HTR-8/SVneo (cell line): ENCODE measurements around the gene KRT84.
"Not testable (repeated sequence)": the region's sequence is repeated elsewhere in the genome, so short reads cannot be mapped to it uniquely, and the experiment has no call there.

Source experiments
- DNase-seq: peaks from one replicate; pipeline ENCODE4 v3.0.0; 2011; ENCODE audit warnings: low spot score, mixed read lengths; ENCODE audit not compliant: insufficient read length
- FAIRE-seq: peaks from 2 replicates; lab custom pipeline; 2011; peaks lifted over from hg19 to GRCh38; lab: Jason Lieb, UNC

Gene KRT84

GRCh38 chr12:52347551-52348510 lies 37.6 kb downstream of the KRT84 start:
- no peak for DNase-seq
- no peak for FAIRE-seq

- FAIRE-seq (no peak), DNase-seq (no peak)
Observed at GRCh38 chr12:52347016-52347415, 38.4 kb downstream of the KRT84 start.

- FAIRE-seq (no peak), DNase-seq (no peak)
Observed at GRCh38 chr12:52346593-52346992, 38.9 kb downstream of the KRT84 start.

- FAIRE-seq, DNase-seq: not testable (repeated sequence)
Observed at GRCh38 chr12:52345041-52345440, 40.4 kb downstream of the KRT84 start.

- DNase-seq, result no peak
- no peak for FAIRE-seq
Observed at GRCh38 chr12:52344111-52344510, 41.3 kb downstream of the KRT84 start.

GRCh38 chr12:52343550-52343949 lies 41.9 kb downstream of the KRT84 start:
- FAIRE-seq, result no peak
- DNase-seq, result no peak

GRCh38 chr12:52342781-52343490 lies 42.5 kb downstream of the KRT84 start:
- DNase-seq (no peak), FAIRE-seq (no peak)

- no peak for FAIRE-seq
- no peak for DNase-seq
Observed at GRCh38 chr12:52341066-52341580, 44.3 kb downstream of the KRT84 start.

GRCh38 chr12:52338241-52338960 lies 47.1 kb downstream of the KRT84 start:
- DNase-seq (no peak), FAIRE-seq (no peak)

GRCh38 chr12:52337054-52337453 lies 48.4 kb downstream of the KRT84 start:
- FAIRE-seq, result no peak

GRCh38 chr12:52336641-52337040 lies 48.8 kb downstream of the KRT84 start:
- DNase-seq, result no peak
- no peak for FAIRE-seq

More at GRCh38 chr12:52337054-52337453, 48.4 kb downstream of the KRT84 start:
- no peak for DNase-seq

GRCh38 chr12:52335598-52336262 lies 49.7 kb downstream of the KRT84 start:
- no peak for FAIRE-seq
- DNase-seq, result no peak

GRCh38 chr12:52334185-52334584 lies 51.3 kb downstream of the KRT84 start:
- DNase-seq, result no peak
- FAIRE-seq, result no peak

- DNase-seq (no peak), FAIRE-seq (no peak)
Observed at GRCh38 chr12:52333321-52333720, 52.1 kb downstream of the KRT84 start.

- FAIRE-seq (no peak), DNase-seq (no peak)
Observed at GRCh38 chr12:52332381-52332780, 53.1 kb downstream of the KRT84 start.

- FAIRE-seq, result no peak
- no peak for DNase-seq
Observed at GRCh38 chr12:52331833-52332232, 53.6 kb downstream of the KRT84 start.

- DNase-seq, result no peak
- no peak for FAIRE-seq
Observed at GRCh38 chr12:52331039-52331438, 54.4 kb downstream of the KRT84 start.

GRCh38 chr12:52327830-52328500 lies 57.5 kb downstream of the KRT84 start:
- FAIRE-seq (no peak), DNase-seq (no peak)
